HG02840 (cell line): Measurements from ENCODE around the gene HLF.
A peak's percentile ranks its signal among the peaks of the same experiment; 100 is the strongest.

Experiments used
- ATAC-seq: cut with Tn5 transposase; IDR thresholded peaks from one replicate; pipeline ENCODE4 v1.9.1; 2021; ENCODE audit warnings: mild to moderate bottlenecking, moderate library complexity, moderate number of reproducible peaks; ENCODE audit not compliant: unreplicated experiment, low FRiP score

HLF gene, protein sequence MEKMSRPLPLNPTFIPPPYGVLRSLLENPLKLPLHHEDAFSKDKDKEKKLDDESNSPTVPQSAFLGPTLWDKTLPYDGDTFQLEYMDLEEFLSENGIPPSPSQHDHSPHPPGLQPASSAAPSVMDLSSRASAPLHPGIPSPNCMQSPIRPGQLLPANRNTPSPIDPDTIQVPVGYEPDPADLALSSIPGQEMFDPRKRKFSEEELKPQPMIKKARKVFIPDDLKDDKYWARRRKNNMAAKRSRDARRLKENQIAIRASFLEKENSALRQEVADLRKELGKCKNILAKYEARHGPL

DNA sequence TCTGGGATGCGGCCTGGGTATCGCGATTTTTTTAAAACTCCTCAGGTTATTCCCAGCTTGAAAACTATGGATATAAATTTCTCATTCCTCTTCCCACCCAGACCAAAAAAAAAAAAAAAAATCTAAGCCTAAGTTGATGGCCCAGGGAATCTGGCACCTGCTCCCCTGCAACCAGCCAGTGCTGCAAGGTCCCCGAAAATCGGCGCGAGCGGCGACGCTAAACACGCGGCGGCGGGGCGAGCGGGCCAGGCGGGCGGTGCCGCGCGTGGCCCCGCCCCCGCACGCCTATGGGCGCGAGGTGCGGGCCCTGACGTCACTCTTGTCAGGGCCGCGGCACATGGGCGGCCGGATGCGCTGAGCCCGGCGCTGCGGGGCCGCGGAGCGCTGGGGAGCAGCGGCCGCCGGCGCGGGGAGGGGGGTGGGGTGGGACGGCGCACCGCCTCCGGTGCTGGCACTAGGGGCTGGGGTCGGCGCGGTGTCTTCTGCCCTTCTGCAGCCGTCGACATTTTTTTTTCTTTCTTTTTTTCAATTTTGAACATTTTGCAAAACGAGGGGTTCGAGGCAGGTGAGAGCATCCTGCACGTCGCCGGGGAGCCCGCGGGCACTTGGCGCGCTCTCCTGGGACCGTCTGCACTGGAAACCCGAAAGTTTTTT is at the start of gene HLF:
Gene HLF, plus strand, starts transcription at position 316 of the 654 bp plus-strand sequence. CDS start 525 bp downstream, outside the sequence.
- peak; percentile 87 for ATAC-seq

DNA sequence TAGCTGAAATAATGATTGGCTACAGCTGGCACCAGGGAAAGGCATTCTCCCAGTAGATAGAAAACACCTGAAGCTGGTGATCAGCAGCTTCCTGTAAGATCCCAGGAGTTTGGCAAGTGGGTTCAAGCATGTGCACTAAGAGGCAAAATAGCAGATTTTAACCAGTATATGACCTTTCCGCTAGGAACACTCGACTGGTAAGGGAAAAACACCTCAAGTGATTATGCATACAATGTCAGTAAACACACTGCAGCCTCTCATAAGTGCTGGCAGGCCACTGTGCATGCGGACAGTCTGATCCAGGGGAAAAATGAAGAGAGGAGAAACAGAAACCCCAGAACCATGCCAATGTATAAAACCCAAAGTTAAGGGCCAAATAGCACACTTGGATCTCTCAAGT is 49.0 kb upstream of the HLF start:
- ATAC-seq = no peak

DNA sequence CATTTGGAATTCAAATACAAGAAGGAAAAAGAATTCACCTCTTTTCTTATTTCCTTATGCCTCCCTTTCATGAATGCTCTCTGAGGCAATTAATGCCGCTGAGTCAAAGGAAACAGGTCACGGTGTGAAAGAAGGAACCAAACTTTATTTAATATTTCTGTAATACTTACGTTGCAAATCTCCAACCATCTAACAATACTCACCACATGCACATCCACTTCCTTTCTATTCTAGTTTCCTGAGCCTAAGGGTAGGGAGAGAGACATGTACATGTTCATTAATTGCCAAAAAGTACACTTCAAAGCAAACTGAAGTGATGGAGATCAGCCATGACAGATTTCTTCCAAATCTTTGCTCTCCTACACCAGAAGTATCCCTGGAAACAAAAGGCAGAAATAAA is 47.9 kb upstream of the HLF start:
- no peak for ATAC-seq

DNA sequence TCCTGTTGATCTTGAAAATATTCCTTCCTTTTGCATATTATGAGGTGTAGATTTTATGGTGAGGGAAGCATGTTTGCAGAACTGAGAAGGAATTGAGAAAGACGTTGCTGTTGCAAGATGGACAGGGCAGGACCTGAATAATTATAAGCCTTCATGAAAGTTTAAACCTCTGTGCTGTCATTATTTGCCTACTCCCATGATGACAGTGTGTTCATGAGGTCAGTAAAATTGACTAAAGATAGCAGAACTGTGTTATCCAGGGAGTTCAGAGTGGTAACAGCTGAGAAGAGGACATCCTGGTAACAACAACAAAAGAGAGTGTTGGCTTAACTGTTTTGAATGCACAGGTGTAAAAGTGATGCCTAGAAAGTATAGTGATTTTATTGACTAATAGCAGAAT is 45.3 kb upstream of the HLF start:
- no peak for ATAC-seq

DNA sequence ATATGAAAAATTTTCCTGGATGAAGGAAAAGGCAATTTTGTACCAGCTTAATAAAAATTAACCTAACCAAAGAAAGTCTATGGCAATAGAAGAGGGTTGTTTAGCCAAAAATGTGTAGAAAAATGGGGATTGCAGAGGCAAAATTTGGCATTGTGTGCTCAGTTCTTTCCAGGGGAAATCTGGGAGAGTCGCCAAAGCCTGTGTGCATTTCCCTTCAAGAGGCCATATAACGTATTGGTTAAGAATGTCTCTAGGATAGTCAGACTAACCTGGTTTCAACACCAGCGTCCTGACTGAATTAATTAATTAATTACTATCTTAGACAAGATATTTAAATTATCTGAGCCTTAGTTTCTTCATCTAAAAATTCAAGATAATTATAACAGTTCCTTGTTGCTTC is 44.8 kb upstream of the HLF start:
- ATAC-seq = no peak

DNA sequence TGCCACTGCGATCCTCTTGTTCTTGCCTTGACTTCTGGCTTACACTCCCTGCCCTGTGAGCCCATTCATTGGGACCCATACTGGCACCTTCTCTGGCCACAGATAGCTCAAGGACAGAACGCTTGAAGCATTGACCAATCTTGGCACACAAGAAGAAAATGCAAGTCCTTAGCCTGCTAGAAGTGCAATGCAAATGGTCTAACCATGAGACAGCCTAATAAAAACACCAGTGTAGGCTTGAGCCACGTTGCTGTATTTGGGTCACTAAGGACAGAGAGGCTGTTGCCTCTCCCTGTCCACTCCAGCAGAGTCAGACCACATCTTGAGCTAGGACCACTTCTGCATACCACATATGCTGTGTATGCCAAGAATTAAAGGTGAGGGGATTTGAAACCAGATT is 41.2 kb upstream of the HLF start:
- ATAC-seq = no peak

DNA sequence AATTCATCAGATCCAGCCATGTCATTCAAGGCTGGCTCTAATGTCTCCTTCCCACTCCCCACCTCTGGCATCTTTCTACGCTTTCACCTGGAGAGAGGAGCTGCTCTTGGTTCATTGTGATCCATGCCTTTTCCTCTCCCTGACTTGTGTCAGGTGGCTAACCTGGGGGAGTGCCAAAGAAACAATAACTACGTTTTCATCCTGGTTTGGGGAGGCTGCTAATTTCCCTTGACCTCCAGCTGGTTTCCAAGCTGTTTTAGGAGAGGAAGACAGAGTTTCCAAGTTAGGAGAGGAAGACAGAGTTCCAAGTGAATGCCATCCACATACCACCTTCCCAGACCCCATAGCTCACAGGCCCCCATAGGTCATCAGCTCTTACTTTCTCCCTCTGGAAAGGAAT is 40.0 kb upstream of the HLF start:
- ATAC-seq = no peak

DNA sequence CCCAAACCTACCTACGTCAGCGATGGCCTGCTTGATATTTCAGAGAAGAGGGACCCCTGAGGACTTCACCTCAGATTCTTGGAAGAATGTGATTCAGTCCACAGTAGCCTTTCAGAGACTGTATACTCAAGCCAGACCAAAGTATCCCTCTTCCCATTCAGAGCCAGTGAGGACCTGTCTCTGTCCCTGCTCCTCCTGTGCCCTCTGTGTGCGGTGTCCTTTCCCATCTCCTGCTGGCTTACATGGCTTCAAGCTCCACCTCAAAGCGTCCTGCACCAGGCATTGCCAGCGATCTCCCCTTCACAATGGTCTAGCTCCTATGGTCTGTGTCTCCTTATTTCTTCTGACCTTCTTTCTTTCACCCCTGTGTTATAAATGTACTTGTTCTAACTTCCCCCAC is 39.5 kb upstream of the HLF start:
- no peak for ATAC-seq

DNA sequence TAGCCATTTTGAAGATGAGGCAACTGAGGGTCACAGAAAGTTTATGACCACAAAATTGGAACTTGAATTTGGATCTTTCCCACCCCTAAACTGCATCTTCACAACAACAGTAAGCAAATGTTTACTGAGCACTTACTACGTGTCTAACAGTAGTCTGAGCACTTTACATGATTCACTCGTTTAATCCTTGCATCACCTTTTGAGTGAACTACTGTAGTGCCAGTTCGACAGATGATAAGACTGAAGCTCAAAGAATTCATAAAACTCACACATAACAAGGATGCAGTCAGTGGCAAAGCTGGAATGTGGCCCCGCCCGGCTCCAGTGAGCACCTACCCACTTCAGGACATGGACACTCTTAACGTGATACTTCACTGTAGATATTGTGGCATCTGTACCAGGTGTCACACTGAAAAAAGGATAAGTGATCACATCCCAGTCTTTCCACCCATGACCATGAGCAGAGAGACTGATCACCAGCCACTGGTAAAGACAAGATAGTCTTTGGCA is 36.0 kb upstream of the HLF start:
- ATAC-seq = no peak

DNA sequence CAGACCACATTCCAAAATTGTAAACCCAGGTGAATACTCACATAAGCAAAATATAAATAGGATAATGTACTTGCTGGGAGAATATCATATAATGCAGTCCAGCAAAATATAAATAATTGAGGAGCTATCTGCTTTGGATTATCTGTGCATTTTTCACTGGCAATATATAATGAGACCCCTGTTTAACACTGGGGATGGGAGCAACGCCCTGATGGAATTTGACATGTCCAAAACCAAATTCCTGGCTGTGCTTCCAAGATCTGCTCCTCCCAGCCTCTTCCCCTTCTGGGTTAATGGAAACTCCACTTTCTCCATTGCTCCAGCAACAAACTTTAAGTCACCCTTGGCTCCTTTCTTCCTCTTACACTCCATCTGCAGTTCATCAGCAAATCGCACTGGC is 35.5 kb upstream of the HLF start:
- no peak for ATAC-seq

DNA sequence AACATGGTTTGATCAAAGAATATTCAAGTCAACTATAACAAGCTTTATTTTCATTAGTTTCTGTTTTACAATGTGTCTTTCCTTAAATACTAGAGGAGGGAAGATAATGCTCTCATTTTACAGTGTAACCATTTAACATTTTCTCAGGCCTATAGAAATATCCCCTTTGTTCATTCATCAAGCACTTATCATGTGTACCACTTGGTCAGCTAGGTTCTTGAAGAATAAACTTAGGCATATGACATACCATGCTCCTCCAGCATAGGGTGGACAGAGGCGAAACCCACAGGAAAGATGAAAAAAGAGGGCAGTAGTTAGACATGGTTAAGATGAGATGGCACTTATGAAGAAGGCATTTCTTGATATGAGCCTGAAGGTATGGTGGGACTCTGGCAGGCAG is 34.0 kb upstream of the HLF start:
- ATAC-seq = no peak

DNA sequence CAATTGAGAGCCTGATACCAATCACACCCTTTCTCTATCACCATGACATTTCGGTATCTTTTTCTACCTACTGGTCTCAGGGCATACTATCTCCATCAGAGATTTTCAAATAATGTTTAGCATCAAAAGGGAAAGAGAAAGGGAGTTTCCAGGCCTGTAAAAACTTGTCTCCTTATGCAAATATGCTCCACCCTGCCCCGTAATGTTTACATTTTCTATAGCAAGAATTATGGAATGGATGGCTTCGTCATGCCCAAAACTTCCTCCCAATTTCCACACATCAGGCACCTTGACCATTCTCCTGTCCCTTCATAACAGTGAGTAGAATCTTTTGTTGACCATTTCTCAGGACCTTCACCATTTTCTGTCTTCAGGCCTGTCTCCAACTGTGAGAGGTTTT is 30.9 kb upstream of the HLF start:
- ATAC-seq = no peak

DNA sequence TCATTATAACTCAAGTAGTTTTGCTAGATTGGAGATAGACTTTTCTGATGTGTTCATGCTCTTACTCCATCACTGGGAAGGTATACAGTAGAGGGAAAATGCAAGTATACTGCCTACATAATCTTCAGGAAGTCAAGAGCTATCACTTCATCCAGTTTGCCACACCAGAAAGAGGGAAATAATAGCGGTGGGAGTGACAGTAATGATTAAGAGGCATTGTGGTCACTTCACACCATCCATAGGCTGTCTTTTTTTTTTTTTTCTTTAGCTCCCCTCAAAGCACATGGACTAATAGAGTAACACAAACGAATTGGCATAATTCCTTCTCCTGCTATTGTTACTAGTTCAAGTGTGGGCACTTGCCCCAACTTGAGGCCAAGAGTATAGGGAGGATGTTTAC is 28.4 kb upstream of the HLF start:
- no peak for ATAC-seq

DNA sequence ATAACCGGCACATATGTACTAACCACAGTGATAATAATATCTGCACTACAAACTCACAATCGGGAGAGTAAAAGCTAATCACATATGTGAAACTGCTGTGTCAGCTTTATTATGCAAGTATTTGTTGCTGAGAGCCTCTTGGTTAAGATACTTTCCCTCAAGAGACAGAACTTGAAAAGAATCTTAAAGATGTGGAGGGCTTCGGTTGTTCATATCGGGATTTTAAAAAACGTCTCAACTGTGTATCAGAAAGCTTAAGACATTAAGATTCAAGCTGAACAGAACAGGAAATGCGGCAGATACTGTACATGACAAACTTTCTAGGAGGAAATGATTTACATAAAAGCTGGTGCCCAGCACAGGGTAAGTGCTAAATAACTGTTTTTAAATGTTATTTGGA is 27.5 kb upstream of the HLF start:
- no peak for ATAC-seq

DNA sequence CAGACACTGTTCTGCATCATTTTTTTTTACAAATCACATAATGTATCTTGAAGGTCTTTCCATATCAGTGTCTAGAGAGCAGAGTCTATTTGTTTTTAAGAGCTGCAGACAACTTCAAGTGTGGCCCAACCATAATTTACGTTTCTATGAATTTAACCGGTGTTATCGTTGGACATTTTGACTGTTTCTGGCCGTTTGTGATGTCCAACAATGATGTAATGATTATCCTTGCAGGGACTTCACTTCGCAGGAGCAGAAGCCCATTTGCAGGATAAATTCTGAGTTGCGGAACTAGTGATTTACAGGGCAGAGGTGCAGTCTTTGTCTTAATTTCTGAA is 26.9 kb upstream of the HLF start:
- ATAC-seq = peak; percentile 6

DNA sequence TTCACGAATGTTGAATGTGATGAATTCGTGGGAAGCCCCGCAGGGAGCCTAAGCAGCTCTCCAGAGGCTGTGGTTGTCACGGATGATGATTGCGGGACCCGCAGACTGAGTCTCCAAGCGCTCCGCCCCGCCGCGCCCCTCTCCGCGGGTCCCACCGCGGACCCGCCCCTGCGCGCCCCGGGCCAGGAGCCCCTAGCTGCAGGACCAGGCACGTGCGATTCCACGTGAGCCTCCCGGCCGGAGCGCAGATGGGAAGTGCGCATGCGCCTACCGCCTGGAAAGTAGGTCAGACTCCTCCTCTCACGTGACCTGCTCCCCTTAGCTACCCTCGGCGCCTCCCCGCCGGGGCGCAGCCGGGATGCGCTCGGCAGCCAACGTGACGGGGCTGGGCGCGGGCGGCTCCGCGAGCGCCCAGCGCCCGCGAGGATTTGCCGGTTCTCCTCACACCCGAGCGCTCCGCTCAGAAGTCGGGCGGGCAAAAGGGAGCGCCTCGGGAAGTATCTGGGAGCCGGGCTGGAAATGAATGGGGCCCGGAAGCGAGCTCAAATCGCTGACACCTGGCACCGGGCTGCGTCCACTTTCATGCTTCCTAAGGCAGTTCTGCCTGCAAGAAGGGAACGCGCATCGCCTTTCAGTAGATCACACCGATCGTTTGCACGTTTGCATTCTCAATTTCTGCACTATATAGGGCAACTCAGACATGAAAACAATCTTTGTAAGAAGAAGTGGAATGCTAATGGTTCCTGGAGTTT is 26.4 kb upstream of the HLF start:
- ATAC-seq = peak; percentile 87

DNA sequence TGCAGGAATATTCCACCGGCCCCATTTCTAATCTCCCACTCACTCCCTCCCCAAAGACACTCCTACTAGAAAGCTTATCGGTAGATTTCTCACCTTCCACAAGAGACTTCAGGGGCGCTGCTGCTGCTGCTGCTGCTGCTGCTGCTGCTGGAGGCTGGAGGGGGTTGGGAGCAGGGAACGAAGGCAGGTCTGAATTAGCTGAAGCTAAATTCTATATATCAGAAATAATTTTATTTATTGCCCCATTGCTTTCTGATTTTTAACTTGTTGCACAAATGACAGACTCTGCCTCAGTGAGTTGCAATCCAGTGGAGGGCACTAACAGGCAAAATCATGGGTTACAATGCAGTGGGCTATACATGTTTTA is 25.8 kb upstream of the HLF start:
- ATAC-seq = no peak

DNA sequence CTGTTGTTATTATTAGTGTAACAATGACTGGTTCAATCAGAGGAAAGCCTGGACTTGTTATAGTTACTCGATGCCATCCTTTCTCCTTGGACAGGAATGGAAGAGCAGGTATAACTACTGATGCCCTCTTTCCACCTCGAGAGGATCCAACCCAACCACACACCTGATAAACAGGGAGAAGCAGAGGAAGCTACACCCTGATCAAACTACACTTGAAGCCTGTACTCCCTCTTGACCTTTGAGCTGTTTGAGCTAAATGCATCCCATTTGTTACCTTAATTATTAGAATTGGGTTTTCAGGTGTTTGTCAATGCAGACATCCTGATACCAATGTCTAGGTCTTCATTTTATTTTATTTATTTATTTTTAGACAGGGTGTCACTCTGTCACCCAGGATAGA is 23.7 kb upstream of the HLF start:
- no peak for ATAC-seq

DNA sequence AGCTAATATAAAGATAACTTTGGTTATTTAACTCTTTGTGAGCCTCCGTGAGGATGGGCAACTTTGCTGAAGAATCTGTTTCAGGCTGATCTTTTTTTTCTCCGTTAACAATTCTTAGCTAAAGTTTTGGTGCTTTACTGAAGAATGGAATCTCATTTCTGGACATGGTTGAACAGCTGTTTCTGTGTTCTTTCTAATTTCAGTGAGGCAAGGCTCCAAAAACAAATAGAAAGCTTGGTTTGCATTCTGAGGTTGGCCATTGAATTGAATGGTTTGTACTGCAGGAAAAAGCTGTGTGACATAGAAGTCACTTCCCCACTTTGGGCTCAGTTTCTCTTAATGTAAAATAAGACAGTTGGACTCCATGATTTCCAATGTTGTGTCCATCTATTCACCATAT is 22.3 kb upstream of the HLF start:
- no peak for ATAC-seq

DNA sequence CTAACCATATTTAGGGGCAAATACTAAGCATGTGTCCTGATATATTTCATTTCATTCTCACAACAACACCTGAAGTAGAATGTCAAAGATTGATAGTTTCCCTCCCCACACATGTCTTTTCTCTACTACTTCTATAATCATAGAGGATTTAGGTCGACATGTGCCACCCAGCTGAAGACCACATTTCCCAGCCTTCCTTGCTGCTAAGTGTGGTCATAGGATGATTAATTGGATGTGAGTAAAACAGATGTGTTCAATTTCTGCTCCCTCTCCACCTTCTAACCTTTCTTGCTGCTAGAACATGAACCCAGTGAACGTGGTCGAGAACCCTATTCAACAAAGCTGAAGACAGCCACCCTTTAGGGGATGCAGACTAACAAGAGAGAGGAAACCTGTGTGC is 18.8 kb upstream of the HLF start:
- no peak for ATAC-seq

DNA sequence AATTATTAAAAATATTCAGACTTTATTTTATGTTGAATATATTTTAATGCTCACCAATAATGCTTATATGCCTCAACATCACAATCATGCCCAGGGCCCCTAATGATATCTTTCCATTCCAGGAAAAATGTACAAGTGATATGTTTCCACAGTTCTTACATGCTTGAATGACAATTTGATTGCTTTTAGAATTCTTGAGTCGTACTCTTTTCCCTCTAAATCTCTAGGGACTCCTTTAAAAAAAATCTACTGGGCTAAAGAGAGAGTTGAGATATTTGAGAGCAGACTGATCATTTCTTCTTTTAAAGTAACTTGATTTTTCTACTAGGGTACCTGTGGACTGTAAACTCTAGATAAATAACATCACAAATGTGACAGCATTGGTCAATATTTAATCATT is 18.2 kb upstream of the HLF start:
- ATAC-seq = no peak

DNA sequence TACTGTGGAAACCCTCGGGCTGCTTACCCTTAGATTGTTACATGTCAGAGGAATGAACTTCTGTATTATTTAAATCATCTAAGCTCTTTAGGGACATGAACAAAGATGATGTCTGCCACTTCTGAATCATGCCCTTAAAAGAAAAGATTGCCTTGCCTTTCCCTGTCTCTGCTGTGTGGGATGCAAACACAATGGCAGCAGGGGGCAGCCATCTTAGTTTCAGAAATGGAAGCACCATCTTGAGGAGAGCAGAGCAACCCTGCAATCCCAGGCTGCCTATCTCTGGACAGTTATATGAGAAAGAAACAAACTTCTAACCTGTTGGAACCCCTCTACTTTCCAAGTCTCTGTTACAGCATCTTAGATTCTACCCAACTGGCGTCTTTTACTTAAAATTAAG is 16.7 kb upstream of the HLF start:
- ATAC-seq = no peak
